WERI-Rb-1 (cell line): ENCODE measurements around the gene KCNAB1.

Source experiments
- DNase-seq: peaks from one replicate; pipeline ENCODE4 v3.0.0-alpha.2; 2020
- H3K27ac ChIP-seq: fragments of 250-450 bp; sonication (Bioruptor Pico); 2 replicates; pipeline ENCODE4 v1.5.1; 2020; ENCODE audit warnings: mild to moderate bottlenecking, moderate library complexity
- H3K27me3 ChIP-seq: fragments of 250-450 bp; sonication (Bioruptor Pico); 2 replicates; pipeline ENCODE4 v1.5.1; 2021; ENCODE audit warnings: mild to moderate bottlenecking, low read depth, moderate library complexity; ENCODE audit not compliant: insufficient read depth, severe bottlenecking
- H3K36me3 ChIP-seq: fragments of 250-450 bp; sonication (Bioruptor Pico); 2 replicates; pipeline ENCODE4 v1.5.1; 2020; ENCODE audit warnings: mild to moderate bottlenecking, moderate library complexity
- H3K4me3 ChIP-seq: 2 replicates; pipeline ENCODE4 v1.5.1; 2011; ENCODE audit warnings: low read depth, mild to moderate bottlenecking, control low read depth, low read length
- H3K9me3 ChIP-seq: fragments of 250-450 bp; sonication (Bioruptor Pico); 2 replicates; pipeline ENCODE4 v1.5.1; 2021; ENCODE audit warnings: mild to moderate bottlenecking, moderate library complexity; ENCODE audit not compliant: severe bottlenecking
- CTCF ChIP-seq: IDR thresholded peaks from 2 replicates; pipeline ENCODE4 v1.5.1; 2011; ENCODE audit warnings: low read depth, mild to moderate bottlenecking, control low read depth, inconsistent platforms, low read length

The KCNAB1 gene

GRCh38 chr3:156390846-156391245 is 270.5 kb downstream of the KCNAB1 start:
- no peak overlapping the region for H3K4me3 ChIP-seq
- H3K27ac ChIP-seq: no peak overlapping the region
- no peak for DNase-seq
- no peaks in the 10 kb centered on the region for H3K36me3 ChIP-seq
- H3K9me3 ChIP-seq: no peaks in the 10 kb centered on the region
- TF ChIP-seq CTCF: no peak
- H3K27me3 ChIP-seq: no peaks in the 10 kb centered on the region

GRCh38 chr3:156395961-156396710 is 275.8 kb downstream of the KCNAB1 start:
- Histone ChIP-seq H3K27me3 (no peaks in the 10 kb centered on the region), H3K9me3 (no peaks in the 10 kb centered on the region), H3K36me3 (no peaks in the 10 kb centered on the region), H3K27ac (no peak overlapping the region), H3K4me3 (no peak overlapping the region)
- TF ChIP-seq CTCF: no peak
- no peak for DNase-seq

GRCh38 chr3:156396851-156397250 is 276.5 kb downstream of the KCNAB1 start:
- no peak for TF ChIP-seq CTCF
- DNase-seq: no peak
- H3K27ac ChIP-seq: no peak overlapping the region
- no peaks in the 10 kb centered on the region for H3K9me3 ChIP-seq
- no peaks in the 10 kb centered on the region for H3K36me3 ChIP-seq
- no peak overlapping the region for H3K4me3 ChIP-seq
- no peaks in the 10 kb centered on the region for H3K27me3 ChIP-seq

GRCh38 chr3:156397534-156397933 is 277.2 kb downstream of the KCNAB1 start:
- Histone ChIP-seq H3K27ac (no peak overlapping the region), H3K36me3 (no peaks in the 10 kb centered on the region), H3K4me3 (no peak overlapping the region), H3K27me3 (no peaks in the 10 kb centered on the region), H3K9me3 (no peaks in the 10 kb centered on the region)
- no peak for DNase-seq
- no peak for TF ChIP-seq CTCF

- Histone ChIP-seq H3K27ac (no peak overlapping the region), H3K4me3 (no peak overlapping the region), H3K9me3 (no peaks in the 10 kb centered on the region), H3K27me3 (no peaks in the 10 kb centered on the region), H3K36me3 (no peaks in the 10 kb centered on the region)
- TF ChIP-seq CTCF: no peak
- DNase-seq: no peak
Measured at GRCh38 chr3:156400062-156400461, 279.7 kb downstream of the KCNAB1 start.

GRCh38 chr3:156400735-156401134 is 280.4 kb downstream of the KCNAB1 start:
- no peak overlapping the region for H3K27ac ChIP-seq
- no peaks in the 10 kb centered on the region for H3K36me3 ChIP-seq
- no peaks in the 10 kb centered on the region for H3K27me3 ChIP-seq
- no peak for DNase-seq
- no peak for TF ChIP-seq CTCF
- no peaks in the 10 kb centered on the region for H3K9me3 ChIP-seq
- H3K4me3 ChIP-seq: no peak overlapping the region
